HS-27A (cell line): ENCODE data around the gene SLC13A3.

Source experiments
- DNase-seq: peaks from one replicate; pipeline ENCODE4 v3.0.0-alpha.2; 2012; ENCODE audit warnings: low read depth, missing footprints

Gene SLC13A3

GRCh38 chr20:46631874-46632446 is 19.3 kb downstream of the SLC13A3 start:
- no peak for DNase-seq

- DNase-seq: no peak
These were observed 19.9 kb downstream of the SLC13A3 start for GRCh38 chr20:46631212-46631869.

- DNase-seq: no peak
These were observed 21.0 kb downstream of the SLC13A3 start for GRCh38 chr20:46630306-46630705.

- no peak for DNase-seq
These were observed 21.9 kb downstream of the SLC13A3 start for GRCh38 chr20:46629341-46629740.

GRCh38 chr20:46627234-46627633 is 24.0 kb downstream of the SLC13A3 start:
- DNase-seq: no peak

GRCh38 chr20:46626758-46627157 is 24.5 kb downstream of the SLC13A3 start:
- no peak for DNase-seq

GRCh38 chr20:46625875-46626373 is 25.3 kb downstream of the SLC13A3 start:
- DNase-seq: no peak

GRCh38 chr20:46624946-46625345 is 26.3 kb downstream of the SLC13A3 start:
- no peak for DNase-seq

GRCh38 chr20:46622165-46622564 is 29.1 kb downstream of the SLC13A3 start:
- DNase-seq: no peak

GRCh38 chr20:46621492-46621891 is 29.8 kb downstream of the SLC13A3 start:
- DNase-seq: no peak

- no peak for DNase-seq
These were observed 31.8 kb downstream of the SLC13A3 start for GRCh38 chr20:46619445-46619844.

GRCh38 chr20:46618316-46619100 is 32.8 kb downstream of the SLC13A3 start:
- DNase-seq: no peak

GRCh38 chr20:46614503-46614902 is 36.8 kb downstream of the SLC13A3 start:
- no peak for DNase-seq

- no peak for DNase-seq
These were observed 41.1 kb downstream of the SLC13A3 start for GRCh38 chr20:46610145-46610544.

GRCh38 chr20:46609043-46609442 is 42.2 kb downstream of the SLC13A3 start:
- DNase-seq: no peak

- DNase-seq: no peak
These were observed 43.3 kb downstream of the SLC13A3 start for GRCh38 chr20:46607849-46608497.

GRCh38 chr20:46607191-46607848 is 43.9 kb downstream of the SLC13A3 start:
- DNase-seq: no peak

- no peak for DNase-seq
These were observed 44.5 kb downstream of the SLC13A3 start for GRCh38 chr20:46606817-46607190.

GRCh38 chr20:46605978-46606816 is 45.1 kb downstream of the SLC13A3 start:
- no peak for DNase-seq

GRCh38 chr20:46605181-46605580 is 46.1 kb downstream of the SLC13A3 start:
- DNase-seq: no peak

GRCh38 chr20:46604551-46605133 is 46.6 kb downstream of the SLC13A3 start:
- DNase-seq: no peak
